Spleen (tissue), 13 donors: ENCODE data around the gene ROMO1. TPM values are rescaled to one million over a fixed set of nuclear protein-coding genes. Genes with fewer than 3 reads are reported as not detected.

ENCODE experiments used
- DNase-seq: peaks from one replicate; pipeline ENCODE4 v3.0.0-alpha.2; 2020
- H3K27ac ChIP-seq, 8 donors: fragments of 200-600 bp; sonication (generic) in 7 of 8; 1 replicate in 4 of 8; 2 replicates in 4 of 8; pipeline versions ENCODE4 v1.5.0 to v1.8.0; 2016 to 2021; ENCODE audit warnings: inconsistent platforms in 4 of 8, mild to moderate bottlenecking in 4 of 8, moderate library complexity in 1 of 8
- H3K27me3 ChIP-seq, 7 donors: fragments of 200-600 bp; sonication (generic) in 6 of 7; replicated peaks in 1 of 7; 1 replicate in 4 of 7; 2 replicates in 3 of 7; pipeline versions ENCODE4 v1.5.0 to v1.8.0; 2016 to 2021; ENCODE audit warnings: inconsistent platforms in 3 of 7, mild to moderate bottlenecking in 1 of 7
- H3K36me3 ChIP-seq, 6 donors: fragments of 200-600 bp; sonication (generic) in 5 of 6; 1 replicate in 4 of 6; 2 replicates in 2 of 6; pipeline versions ENCODE4 v1.5.0 to v1.8.0; 2016 to 2021; ENCODE audit warnings: inconsistent platforms in 2 of 6
- H3K4me1 ChIP-seq, 6 donors: fragments of 200-600 bp; sonication (generic) in 5 of 6; 1 replicate in 3 of 6; 2 replicates in 3 of 6; pipeline versions ENCODE4 v1.5.0 to v1.8.0; 2016 to 2021; ENCODE audit warnings: inconsistent platforms in 3 of 6
- H3K4me3 ChIP-seq, 8 donors: fragments of 200-600 bp; sonication (generic) in 7 of 8; 1 replicate in 4 of 8; 2 replicates in 4 of 8; pipeline versions ENCODE4 v1.5.0 to v1.8.0; 2016 to 2021; ENCODE audit warnings: inconsistent platforms in 4 of 8, mild to moderate bottlenecking in 4 of 8, moderate library complexity in 2 of 8
- H3K9me3 ChIP-seq, 8 donors: fragments of 200-600 bp; sonication (generic) in 7 of 8; 1 replicate in 4 of 8; 2 replicates in 4 of 8; pipeline versions ENCODE4 v1.5.0 to v1.8.0; 2016 to 2021; ENCODE audit warnings: inconsistent platforms in 4 of 8
- POLR2A ChIP-seq, 3 donors: fragments of 450-650 bp; IDR thresholded peaks; one replicate each; pipeline ENCODE4 v1.5.1; 2017; ENCODE audit warnings: antibody characterized with exemption in 3 of 3, mild to moderate bottlenecking in 1 of 3
- POLR2AphosphoS5 ChIP-seq, 3 donors: sonication (generic); formaldehyde crosslinking; IDR thresholded peaks; one replicate each; pipeline ENCODE4 v1.5.1; 2017; ENCODE audit warnings: antibody characterized with exemption in 3 of 3
- WGBS, 5 donors: extraction: QIAGEN DNeasy Blood & Tissue Kit in 3 of 5; methylation state at CpG; one replicate each; pipeline versions ENCODE4 v1.1.5 to v1.1.7; 2013 to 2018; 5-methylcytosine and 5-hydroxymethylcytosine counted together
- intact Hi-C: fragments of 100-400 bp; cut with DNase I; formaldehyde crosslinking; loops from one replicate; pipeline ENCODE4 v1.15.0; 2023; ENCODE audit warnings: low total_unique reads
- long read RNA-seq, 2 donors: transcript quantifications; one replicate each; lab custom pipeline, GENCODE V29; 2026
- polyA plus RNA-seq, 3 donors: library from polyadenylated mRNA; stranded (reverse); fragments of 200-250 nt; gene quantifications; one replicate each; pipeline ENCODE4 v1.2.1, GENCODE V29; 2013
- total RNA-seq, 7 donors: library from RNA; depleted of rRNA in 3 of 7; stranded (reverse); fragments of >200 nt in 3 of 7; fragmentation: NEBNext Ultra II Directional in 4 of 7; extraction: Animal tissue kit (Norgen Biotek cat#: 25700) in 4 of 7; gene quantifications; one replicate each; pipeline versions ENCODE4 v1.1.0 to v1.2.1, GENCODE V29; 2016 to 2021
- TF ChIP-seq, protein P1 (sequence below), 11 experiments: fragments of 200-600 bp in 7 of 11; fragments of 450-650 bp in 4 of 11; sonication (generic) in 4 of 11; IDR thresholded peaks in 8 of 11; conservative IDR thresholded peaks in 3 of 11; 1 replicate in 7 of 11; 2 replicates in 4 of 11; pipeline versions ENCODE4 v1.4.0 to v1.8.0; 2016 to 2021; ENCODE audit warnings: antibody characterized with exemption in 11 of 11, inconsistent platforms in 4 of 11, mild to moderate bottlenecking in 1 of 11
- donor health status: healthy with polysubstance abuse.
- donor health status: DM: no; HTN: no; CAD: no; lungs with moderate emphysema.
- donor health status: DM: no; HTN: no; CAD: no.
- donor health status: Bipolar disorder and iron deficiency.
- donor health status: healthy.
- donor health status: DM: no; HTN: no; CAD: no.
- donor health status: DM: yes; HTN: yes; CAD: no.

ROMO1 gene
- 100 to 1,000 TPM in 3 of 7 donors, 10 to 100 TPM in 4; 66.2 to 166 (median 75.7) TPM for total RNA-seq
- polyA plus RNA-seq = 100 to 1,000 TPM; 333 to 372 (median 354) TPM
- long read RNA-seq, donor 1, transcript ROMO1-203 (3 exons, 422 nt) = major isoform, 63 of 111 reads
- long read RNA-seq, donor 1, transcript ROMO1-204 (3 exons, 498 nt) = minor isoform, 27 of 111 reads
- long read RNA-seq, donor 1, transcript ROMO1-201 (2 exons, 496 nt) = minor isoform, 21 of 111 reads
- long read RNA-seq, donor 1, partial matches to known transcripts = 0 of 111 reads
- long read RNA-seq, donor 1, other reads (novel, unspliced or antisense) = 0 of 111 reads
- long read RNA-seq, donor 2, transcript ROMO1-204 (3 exons, 498 nt) = minor isoform, 25 of 334 reads
- long read RNA-seq, donor 2, transcript ROMO1-201 (2 exons, 496 nt) = minor isoform, 17 of 334 reads
- long read RNA-seq, donor 2, transcript ROMO1-203 (3 exons, 422 nt) = major isoform, 53 of 334 reads
- long read RNA-seq, donor 2, partial matches to known transcripts = 221 of 334 reads
- long read RNA-seq, donor 2, other reads (novel, unspliced or antisense) = 18 of 334 reads

DNA sequence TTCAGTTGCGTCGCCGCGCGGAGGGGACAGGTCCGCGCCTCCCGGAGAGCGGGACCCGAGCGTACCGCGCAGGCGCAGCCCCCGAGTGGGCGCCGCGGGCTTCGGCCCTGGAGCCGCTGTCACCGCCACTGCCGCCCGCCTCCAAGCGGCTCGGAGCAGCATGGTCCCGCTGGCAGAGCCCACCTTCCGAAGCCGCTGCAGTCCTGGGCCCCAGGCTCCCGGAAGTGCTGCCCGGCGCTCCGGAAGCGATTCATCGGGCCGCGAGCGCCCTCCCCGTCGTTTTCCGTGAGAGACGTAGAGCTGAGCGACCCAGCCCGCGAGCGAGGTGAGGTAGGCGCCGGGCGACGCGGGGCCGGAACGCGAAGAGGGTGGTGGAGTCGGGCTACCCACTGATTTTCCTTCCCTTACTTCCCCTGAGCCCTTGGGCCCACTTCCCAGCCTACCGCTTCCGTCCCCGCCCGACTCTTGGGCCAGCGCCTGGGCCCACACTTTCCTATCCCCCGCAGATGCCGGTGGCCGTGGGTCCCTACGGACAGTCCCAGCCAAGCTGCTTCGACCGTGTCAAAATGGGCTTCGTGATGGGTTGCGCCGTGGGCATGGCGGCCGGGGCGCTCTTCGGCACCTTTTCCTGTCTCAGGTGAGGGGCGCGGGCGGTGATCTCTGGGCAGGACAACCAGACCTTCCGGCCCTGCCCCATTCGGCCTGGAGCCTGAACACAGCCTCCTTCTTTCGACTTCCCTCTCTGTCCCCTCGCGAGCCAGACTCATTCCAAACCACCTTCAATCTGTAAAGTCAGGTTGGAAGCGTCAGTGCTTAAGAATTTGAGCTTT lies at the start of gene ROMO1, which contains the start of gene NFS1:
Gene ROMO1, plus strand, starts transcription at position 279 of the 830 bp plus-strand sequence. Its CDS starts 228 bp downstream, at position 507.
Gene NFS1, minus strand, starts transcription at position 226 of the 830 bp plus-strand sequence. Its CDS starts 64 bp downstream, at position 162.
- H3K9me3 ChIP-seq = no peaks in the 10 kb centered on the region
- peaks cover 12 to 76% (median 44%) of the 10 kb centered on the region in 6 donors for H3K4me1 ChIP-seq
- H3K36me3 ChIP-seq = peaks cover 0 to 67% (median 44%) of the 10 kb centered on the region in 6 donors
- TF ChIP-seq, protein P1, sequence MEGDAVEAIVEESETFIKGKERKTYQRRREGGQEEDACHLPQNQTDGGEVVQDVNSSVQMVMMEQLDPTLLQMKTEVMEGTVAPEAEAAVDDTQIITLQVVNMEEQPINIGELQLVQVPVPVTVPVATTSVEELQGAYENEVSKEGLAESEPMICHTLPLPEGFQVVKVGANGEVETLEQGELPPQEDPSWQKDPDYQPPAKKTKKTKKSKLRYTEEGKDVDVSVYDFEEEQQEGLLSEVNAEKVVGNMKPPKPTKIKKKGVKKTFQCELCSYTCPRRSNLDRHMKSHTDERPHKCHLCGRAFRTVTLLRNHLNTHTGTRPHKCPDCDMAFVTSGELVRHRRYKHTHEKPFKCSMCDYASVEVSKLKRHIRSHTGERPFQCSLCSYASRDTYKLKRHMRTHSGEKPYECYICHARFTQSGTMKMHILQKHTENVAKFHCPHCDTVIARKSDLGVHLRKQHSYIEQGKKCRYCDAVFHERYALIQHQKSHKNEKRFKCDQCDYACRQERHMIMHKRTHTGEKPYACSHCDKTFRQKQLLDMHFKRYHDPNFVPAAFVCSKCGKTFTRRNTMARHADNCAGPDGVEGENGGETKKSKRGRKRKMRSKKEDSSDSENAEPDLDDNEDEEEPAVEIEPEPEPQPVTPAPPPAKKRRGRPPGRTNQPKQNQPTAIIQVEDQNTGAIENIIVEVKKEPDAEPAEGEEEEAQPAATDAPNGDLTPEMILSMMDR (IDR thresholded peaks at IDR 0.05 in 8 of 11, conservative IDR thresholded peaks at IDR 0.05 in 3 of 11) = peak in 8 of 11 experiments; percentile 1 to 60 (median 37)
- TF ChIP-seq POLR2A (IDR thresholded peaks at IDR 0.05) (peak in 2 of 3 donors; percentile 3 to 37), POLR2AphosphoS5 (IDR thresholded peaks at IDR 0.05) (peak; percentile 93 to 97 (median 94))
- H3K27ac ChIP-seq = peak within 1 kb of the TSS; percentile 89 to 95 (median 92)
- peak within 1 kb of the TSS; percentile 74 to 97 (median 94) for H3K4me3 ChIP-seq
- WGBS, 5 donors = 0 to 2% (median 0%) methylated on average over 12 to 81 of the region's 81 CpGs
- H3K27me3 ChIP-seq = no peaks in the 10 kb centered on the region
- peak; percentile 96 for DNase-seq
- intact Hi-C loops = no loop called here

DNA sequence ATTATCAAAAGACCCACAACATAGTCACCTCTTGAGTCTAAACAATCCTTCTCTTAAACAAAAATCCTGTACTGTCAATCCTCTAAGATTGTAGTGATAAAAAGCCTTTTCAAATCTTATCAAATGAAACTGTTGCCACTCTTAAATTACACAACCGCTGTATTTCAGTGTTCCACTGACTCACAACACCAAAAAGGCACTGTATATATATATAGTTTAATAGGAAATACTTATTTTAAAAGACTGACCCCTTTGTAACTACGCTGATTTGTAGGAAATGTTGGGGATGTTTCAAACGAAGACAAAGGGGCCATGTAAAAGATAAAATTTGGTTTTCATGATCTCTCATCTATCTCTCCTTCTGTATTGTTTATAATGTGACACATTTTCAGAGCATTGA lies 48.6 kb upstream of the ROMO1 start:
- peaks cover 0 to 86% (median 19%) of the 10 kb centered on the region in 6 donors for H3K4me1 ChIP-seq
- TF ChIP-seq, protein P1 (IDR thresholded peaks at IDR 0.05 in 8 of 11, conservative IDR thresholded peaks at IDR 0.05 in 3 of 11) = no peak
- TF ChIP-seq POLR2AphosphoS5 (IDR thresholded peaks at IDR 0.05) (no peak), POLR2A (IDR thresholded peaks at IDR 0.05) (no peak)
- no peaks in the 10 kb centered on the region for H3K27me3 ChIP-seq
- WGBS, 5 donors = 82 to 90% (median 83%) methylated on average over 3 of the region's 3 CpGs
- intact Hi-C loops = no loop called here
- no peak overlapping the region for H3K4me3 ChIP-seq
- DNase-seq = no peak
- no peaks in the 10 kb centered on the region for H3K9me3 ChIP-seq
- H3K27ac ChIP-seq = no peak overlapping the region
- peaks cover 0 to 70% (median 39%) of the 10 kb centered on the region in 6 donors for H3K36me3 ChIP-seq

GRCh38 chr20:35651958-35652357 lies 47.2 kb upstream of the ROMO1 start:
- Histone ChIP-seq H3K9me3 (no peaks in the 10 kb centered on the region), H3K27ac (no peak overlapping the region), H3K36me3 (peaks cover 0 to 80% (median 39%) of the 10 kb centered on the region in 6 donors), H3K27me3 (no peaks in the 10 kb centered on the region), H3K4me1 (peaks cover 3 to 91% (median 29%) of the 10 kb centered on the region in 6 donors), H3K4me3 (no peak overlapping the region)
- TF ChIP-seq, protein P1 (IDR thresholded peaks at IDR 0.05 in 8 of 11, conservative IDR thresholded peaks at IDR 0.05 in 3 of 11) = no peak
- TF ChIP-seq POLR2AphosphoS5 (IDR thresholded peaks at IDR 0.05) (no peak), POLR2A (IDR thresholded peaks at IDR 0.05) (no peak)
- DNase-seq = no peak
- intact Hi-C loops = no loop called here
